Measurements from ENCODE around the gene JMJD8.

Gene JMJD8

GRCh38 chr16:641326-642188 lies 42.6 kb downstream of the JMJD8 start, which contains the start of gene MCRIP2:
Gene MCRIP2 (plus strand): TSS chr16:641828. CDS start chr16:641992, 164 bp downstream.
- DNase-seq: peak; percentile 86

- DNase-seq: no peak
Observed at GRCh38 chr16:640614-641013, 43.5 kb downstream of the JMJD8 start.

DNA sequence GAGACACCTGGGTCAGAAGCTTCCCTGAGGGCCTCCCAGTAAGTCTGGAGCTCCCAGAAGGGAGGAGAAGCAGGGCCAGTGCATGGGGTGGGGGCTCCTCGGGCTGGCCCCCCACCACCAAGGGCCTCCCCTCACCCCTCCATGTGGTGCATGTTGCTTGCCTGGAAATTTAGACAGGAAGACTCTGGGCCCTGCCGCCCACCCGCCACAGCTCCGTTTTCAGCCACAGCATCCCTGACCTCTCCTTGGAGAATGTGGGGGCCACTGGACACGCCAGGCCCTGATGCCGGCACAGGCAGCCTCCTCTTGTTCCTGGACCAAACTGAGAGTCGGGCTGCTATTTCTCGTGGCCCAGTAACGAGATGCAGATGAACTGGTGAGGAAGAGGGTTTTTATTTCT lies 45.3 kb downstream of the JMJD8 start:
- no peak for DNase-seq

DNA sequence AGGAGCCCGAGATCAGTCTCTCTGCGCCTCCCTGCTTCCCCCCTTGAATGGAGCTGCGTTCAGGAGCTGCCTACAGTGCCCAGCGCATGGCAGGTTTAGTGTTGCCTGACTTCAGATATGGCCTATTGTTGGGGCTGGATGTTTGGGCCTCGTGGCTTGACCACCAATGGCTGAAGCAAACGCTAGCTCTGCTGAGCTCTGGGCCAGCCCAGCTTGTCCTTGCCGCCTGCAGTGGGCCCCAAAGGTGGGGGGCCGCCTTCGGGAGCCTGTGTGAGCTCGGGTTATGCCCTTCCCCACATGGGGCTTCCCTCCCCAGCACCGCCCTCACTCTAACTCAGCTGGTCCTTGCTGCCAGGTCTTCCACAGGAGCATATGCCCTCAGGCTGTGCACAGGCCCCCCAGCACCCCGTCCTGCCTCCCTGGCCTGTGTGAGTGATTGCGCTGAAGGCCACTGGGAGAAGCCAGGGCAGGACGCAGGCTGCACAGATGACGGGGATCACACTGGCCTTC lies 46.0 kb downstream of the JMJD8 start:
- no peak for DNase-seq

DNA sequence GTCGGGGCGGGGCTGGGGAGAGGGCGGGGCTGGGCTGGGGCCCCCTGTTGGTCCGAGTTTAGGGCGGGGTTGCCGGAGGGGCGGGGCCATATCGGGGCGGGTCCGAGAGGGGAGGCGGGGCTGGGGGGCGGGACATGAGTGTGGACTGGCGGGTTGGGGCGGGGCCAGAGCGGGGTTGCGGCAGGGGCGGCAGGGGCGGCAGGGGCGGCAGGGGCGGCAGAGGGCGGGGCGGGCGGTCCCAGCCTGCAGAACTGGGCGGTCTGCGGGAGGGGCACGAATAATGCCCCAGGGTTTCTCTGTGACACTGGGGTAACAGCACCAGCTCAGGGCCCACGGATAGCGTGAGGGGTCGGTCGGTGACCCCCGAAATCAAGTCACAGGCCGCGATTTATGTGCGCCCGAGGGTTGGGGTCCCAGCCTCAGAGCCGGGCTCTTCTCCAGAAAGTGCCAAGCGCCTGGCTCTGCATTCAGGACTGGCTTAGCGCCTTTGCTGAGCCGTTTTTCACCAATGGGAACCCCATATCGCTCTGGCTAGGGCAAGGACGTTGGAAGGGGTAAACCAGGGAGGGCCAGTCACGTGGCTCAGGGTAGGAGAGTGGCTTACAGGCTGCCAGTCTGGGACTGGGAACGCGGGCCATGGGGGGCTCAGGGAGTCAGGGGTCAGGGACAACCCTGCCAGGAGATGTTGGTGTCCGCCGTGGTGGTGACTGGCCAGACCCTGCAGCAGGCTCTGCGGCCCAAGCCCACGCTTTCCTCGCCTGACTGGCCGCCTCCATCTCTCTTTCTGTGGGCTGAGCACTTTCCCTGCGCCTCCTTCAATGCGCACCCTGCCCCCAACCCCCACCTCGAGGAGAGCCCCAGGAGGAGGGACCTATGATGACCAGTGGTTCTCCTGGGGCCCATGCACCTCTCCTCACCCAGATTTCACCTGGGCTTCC lies 46.8 kb downstream of the JMJD8 start:
- DNase-seq: peak; percentile 68

DNA sequence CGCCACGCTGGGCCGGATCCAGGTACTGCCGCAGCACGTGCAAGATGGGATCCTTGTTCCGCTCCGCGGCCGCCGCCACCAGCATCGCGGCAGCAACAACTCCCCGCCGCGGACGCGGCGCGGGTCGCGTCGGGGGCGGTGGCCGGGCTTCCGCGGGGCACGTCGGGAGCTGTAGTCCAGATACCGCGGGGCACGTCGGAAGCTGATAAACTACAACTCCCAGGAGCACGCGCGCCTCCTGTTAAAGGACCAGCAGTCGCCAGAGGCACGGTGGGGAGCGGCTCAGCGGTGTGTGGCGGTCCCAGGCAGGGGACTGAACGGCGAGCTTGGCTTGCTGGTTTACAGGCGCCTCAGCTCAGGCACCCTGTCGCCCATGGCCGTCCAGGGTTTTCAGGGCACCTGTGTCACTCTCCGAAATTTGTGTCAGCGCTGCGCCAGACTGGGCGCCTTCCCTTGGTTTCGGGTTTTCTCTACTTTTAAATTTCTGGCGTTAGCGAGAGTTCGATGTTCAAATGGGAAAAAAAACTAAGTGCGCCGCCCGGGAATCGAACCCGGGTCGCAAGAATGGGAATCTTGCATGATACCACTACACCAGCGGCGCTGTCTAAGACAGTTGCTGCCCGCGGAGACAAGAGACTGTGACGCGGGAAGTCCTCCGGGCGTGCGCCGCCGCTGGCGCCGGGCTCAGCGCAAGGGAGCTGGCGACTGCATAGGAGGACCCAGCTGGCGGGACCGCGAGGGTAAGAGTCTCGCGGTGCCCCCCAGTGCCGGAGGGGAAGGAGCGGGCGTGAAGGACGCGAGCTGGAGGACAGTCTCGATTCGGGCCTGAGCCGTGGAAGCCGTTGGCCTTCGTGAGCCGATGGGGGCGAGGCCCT lies 47.7 kb downstream of the JMJD8 start, which contains the start of gene METTL26:
Gene METTL26, minus strand, starts transcription at position 100 of the 875 bp plus-strand sequence. Its CDS starts 15 bp downstream, at position 85.
- DNase-seq: peak; percentile 98

GRCh38 chr16:635573-636205 lies 48.4 kb downstream of the JMJD8 start:
- DNase-seq: no peak

DNA sequence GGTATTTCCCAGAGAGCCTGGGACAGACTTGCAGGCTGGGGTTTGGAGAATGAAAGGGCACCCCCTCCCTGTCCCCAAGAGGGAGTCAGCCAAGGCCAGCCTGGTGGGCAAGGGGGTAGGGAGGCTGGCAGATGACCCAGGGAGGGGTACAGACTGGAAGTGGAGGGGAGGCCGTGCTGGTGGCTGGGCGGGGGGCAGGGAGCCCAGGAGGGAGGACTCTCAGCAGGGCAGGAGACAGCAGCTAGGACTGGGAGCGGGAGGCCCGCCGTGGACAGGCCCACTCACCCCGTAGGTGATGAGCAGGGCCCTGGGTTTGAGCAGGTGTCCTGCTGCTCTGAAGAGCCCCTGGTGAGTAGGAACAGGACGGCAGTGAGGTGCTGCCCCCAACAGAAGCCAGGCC lies 49.1 kb downstream of the JMJD8 start:
- DNase-seq: no peak

DNA sequence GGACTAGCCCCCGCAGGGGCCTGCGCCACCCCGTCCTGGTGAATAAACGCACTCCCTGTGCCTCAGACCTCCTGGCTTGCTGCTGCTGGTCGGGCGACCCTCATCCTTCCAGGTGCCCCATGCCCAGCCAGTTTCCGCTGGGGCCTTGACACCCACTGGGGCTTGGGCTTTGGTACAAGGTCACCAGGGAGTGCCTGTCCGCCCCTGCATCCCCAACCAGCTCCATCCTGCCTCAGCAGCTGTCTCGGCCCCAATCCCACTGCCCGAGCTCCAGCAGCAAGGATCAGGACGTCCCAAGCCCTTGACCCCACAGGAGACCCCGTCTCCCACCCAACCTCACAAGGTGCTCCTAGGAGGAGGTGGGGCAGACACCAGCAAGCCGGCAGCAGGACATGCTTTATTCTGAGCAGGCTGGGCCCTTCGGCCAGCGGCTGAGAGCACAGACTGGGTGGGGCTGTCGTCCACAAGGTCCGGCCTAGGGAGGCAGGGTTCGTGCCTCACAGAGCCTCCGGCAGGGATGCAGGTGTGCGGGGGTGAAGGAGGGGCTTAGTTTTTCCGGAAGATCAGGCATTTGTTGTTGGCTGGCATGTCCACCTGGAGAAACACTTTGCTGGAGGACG lies 50.0 kb downstream of the JMJD8 start:
- DNase-seq: no peak

DNA sequence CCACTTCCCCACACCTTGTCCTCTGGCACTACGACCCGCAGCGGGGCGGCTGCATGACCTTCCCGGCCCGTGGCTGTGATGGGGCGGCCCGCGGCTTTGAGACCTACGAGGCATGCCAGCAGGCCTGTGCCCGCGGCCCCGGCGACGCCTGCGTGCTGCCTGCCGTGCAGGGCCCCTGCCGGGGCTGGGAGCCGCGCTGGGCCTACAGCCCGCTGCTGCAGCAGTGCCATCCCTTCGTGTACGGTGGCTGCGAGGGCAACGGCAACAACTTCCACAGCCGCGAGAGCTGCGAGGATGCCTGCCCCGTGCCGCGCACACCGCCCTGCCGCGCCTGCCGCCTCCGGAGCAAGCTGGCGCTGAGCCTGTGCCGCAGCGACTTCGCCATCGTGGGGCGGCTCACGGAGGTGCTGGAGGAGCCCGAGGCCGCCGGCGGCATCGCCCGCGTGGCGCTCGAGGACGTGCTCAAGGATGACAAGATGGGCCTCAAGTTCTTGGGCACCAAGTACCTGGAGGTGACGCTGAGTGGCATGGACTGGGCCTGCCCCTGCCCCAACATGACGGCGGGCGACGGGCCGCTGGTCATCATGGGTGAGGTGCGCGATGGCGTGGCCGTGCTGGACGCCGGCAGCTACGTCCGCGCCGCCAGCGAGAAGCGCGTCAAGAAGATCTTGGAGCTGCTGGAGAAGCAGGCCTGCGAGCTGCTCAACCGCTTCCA lies 50.6 kb downstream of the JMJD8 start:
- no peak for DNase-seq

- no peak for DNase-seq
Observed at GRCh38 chr16:632486-633335, 51.4 kb downstream of the JMJD8 start.

DNA sequence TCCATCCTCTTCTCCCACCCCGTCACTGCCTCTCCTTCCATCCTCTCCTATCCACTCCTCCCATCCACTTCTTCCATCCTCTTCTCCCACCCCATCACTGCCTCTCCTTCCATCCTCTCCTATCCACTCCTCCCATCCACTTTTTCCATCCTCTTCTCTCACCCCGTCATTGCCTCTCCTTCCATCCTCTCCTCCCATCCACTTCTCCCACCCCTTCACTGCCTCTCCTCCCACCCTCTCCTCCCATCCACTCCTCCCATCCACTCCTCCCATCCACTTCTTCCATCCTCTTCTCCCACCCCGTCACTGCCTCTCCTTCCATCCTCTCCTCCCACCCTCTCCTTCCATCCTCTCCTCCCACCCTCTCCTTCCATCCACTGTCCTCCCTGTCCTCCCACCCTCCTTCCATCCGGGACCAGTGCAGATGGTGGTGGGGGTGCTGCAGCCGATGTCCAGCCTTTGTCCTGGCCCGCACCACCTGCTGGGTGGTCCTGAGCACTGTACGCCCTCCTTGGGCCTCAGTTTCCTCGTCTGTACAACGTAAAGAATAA lies 52.3 kb downstream of the JMJD8 start:
- DNase-seq: no peak
